ENCODE data around the gene HOXB9. TPM values are rescaled to one million over a fixed set of nuclear protein-coding genes. Genes with fewer than 3 reads are reported as not detected.

The HOXB9 gene
- total RNA-seq, 1 donor from 2014 or later, result 0.13 TPM

DNA sequence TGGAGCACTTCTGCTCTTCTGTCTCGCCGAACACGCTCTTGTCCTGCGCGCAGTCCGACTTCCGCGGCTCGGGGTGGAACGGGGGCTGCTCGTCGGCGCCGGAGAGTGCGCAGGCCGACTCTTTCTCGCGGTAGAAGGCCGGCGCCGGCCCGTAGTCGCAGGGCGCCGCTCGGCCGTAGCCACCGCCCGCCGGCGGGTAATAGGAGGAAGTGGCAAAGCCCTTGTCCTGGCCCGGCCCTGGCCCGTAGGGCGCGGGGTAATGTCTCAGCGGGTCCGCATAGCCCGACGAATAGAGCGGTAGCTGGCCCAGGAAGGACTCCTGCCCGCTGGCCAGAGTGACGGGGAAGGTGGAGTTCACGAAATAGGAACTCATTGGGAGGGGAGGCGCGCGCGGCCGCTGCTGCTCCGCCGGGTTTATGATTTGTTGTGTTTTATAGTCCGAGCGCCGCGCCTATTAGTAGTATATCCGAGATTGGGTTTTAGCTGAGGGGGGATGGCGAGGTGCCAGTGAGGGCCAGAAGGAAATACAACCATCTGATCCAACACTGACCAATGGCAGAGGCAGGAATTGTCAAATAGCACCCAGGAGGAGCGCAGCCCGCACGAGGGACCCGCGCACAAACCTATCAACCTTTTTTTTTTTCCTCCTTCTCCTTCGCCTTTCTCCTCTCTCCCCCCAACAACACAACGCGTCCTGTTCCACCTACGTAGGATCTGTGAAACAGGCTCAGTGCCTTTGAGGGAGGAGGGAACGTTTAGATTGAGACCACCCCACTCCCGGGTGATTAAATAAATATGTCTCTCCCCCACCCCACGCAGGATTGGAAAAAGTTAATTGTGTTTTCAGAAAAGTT lies 28.2 kb downstream of the HOXB9 start:
- ChIA-PET CTCF (interaction anchor here (0.7 to 1.4 kb wide), 3 partner anchors 8 to 28 kb away, joined by 3 to 5 read pairs (median 4); partner anchors contain the start of gene HOXB9), POLR2A (interaction anchor here (0.5 kb wide), 1 partner anchor 272 kb away, joined by 5 read pairs; no protein-coding TSS in a partner anchor)
- H3K27me3 Mint-ChIP-seq, result peaks cover 72% of the 10 kb centered on the region
- TF ChIP-seq, protein P1, sequence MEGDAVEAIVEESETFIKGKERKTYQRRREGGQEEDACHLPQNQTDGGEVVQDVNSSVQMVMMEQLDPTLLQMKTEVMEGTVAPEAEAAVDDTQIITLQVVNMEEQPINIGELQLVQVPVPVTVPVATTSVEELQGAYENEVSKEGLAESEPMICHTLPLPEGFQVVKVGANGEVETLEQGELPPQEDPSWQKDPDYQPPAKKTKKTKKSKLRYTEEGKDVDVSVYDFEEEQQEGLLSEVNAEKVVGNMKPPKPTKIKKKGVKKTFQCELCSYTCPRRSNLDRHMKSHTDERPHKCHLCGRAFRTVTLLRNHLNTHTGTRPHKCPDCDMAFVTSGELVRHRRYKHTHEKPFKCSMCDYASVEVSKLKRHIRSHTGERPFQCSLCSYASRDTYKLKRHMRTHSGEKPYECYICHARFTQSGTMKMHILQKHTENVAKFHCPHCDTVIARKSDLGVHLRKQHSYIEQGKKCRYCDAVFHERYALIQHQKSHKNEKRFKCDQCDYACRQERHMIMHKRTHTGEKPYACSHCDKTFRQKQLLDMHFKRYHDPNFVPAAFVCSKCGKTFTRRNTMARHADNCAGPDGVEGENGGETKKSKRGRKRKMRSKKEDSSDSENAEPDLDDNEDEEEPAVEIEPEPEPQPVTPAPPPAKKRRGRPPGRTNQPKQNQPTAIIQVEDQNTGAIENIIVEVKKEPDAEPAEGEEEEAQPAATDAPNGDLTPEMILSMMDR (IDR thresholded peaks at IDR 0.05), result no peak
- intact Hi-C loops (cut with micrococcal nuclease), result loop anchor here (1.0 to 10.0 kb wide), 4 partner anchors 15 to 443 kb away; partner anchors contain the start of gene HOXB4
- peaks cover 32% of the 10 kb centered on the region for H3K4me1 Mint-ChIP-seq
- H3K4me3 Mint-ChIP-seq, result peak overlapping the region; percentile 84
- H3K9me3 Mint-ChIP-seq, result no peaks in the 10 kb centered on the region
- no peak overlapping the region for H3K27ac Mint-ChIP-seq
- no peaks in the 10 kb centered on the region for H3K36me3 Mint-ChIP-seq (ENCODE audit: low read depth)
- ATAC-seq (ENCODE audit: low read depth), result peak; percentile 56
- peak; percentile 60 for DNase-seq

DNA sequence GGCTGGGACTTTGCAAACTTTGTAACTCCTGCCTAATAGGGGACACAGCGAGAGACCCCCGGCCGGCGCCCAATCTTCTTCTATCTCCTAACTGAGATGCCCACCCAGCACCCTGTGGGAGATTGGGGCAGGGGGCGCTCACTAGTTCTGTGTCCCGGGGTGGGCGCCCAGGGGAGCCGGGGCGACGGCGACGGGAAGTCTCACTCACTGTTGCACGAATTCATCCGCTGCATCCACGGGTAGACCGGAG lies 28.7 kb downstream of the HOXB9 start:
- POLR2A ChIA-PET, result interaction anchor here (0.5 kb wide), 1 partner anchor 271 kb away, joined by 5 read pairs; no protein-coding TSS in a partner anchor
- CTCF ChIA-PET, result interaction anchor here (1.4 kb wide), 1 partner anchor 28 kb away, joined by 4 read pairs; the partner anchor contains the start of gene HOXB9
- Mint-ChIP-seq H3K4me1 (peaks cover 36% of the 10 kb centered on the region), H3K27me3 (peaks cover 70% of the 10 kb centered on the region), H3K27ac (no peak overlapping the region), H3K9me3 (no peaks in the 10 kb centered on the region), H3K4me3 (peak overlapping the region; percentile 84), H3K36me3 (ENCODE audit: low read depth) (no peaks in the 10 kb centered on the region)
- ATAC-seq (ENCODE audit: low read depth), result no peak
- intact Hi-C loops (cut with micrococcal nuclease), result loop anchor here (1.0 to 10.0 kb wide), 4 partner anchors 15 to 443 kb away; partner anchors contain the start of gene HOXB4
- TF ChIP-seq, protein P1 (IDR thresholded peaks at IDR 0.05), result no peak
- no peak for DNase-seq

DNA sequence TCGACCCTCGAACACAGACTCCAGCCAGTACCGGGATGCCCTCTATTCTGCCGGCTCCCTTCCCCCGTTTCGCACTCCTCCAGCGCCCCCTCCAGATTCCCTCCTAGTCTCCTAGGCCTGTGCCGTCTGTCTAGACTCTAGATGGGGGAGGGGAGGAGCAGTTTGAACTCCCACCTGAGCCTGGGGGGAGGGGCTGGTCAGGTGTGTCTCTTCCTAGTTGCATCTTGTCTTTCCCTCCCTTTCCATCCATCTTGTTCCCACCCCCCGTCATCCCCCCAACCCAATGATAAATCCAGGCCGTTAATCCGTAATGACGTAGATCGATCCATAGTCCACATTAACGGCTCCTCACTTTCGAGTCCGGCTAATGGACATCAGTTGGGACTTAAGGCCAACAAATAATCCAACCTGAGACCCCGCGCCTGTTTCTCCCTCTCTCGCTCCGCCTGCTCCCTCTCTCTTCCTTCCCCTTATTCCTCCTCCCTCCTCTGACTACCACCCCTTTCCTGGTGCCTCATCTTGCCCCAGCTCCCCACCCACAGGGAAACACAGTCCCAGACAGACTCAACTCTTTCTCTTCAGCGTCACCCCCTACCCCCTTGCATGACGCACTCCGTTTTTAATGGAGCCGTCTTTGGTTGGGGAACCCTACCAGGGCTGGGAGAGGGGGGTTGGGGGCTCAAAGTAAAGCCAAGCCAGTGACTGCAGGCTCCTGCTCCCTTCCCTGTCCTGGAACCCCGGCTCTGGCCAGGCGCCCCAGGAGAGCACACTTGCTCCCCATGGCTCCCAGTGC lies 29.2 kb downstream of the HOXB9 start:
- no peaks in the 10 kb centered on the region for H3K36me3 Mint-ChIP-seq (ENCODE audit: low read depth)
- TF ChIP-seq, protein P1 (IDR thresholded peaks at IDR 0.05), result no peak
- ChIA-PET CTCF (interaction anchor here (0.9 kb wide), 1 partner anchor 19 kb away, joined by 3 read pairs; no protein-coding TSS in a partner anchor), POLR2A (no interaction called here)
- ATAC-seq (ENCODE audit: low read depth), result no peak
- no peak overlapping the region for H3K27ac Mint-ChIP-seq
- H3K4me3 Mint-ChIP-seq, result peak overlapping the region; percentile 84
- intact Hi-C loops (cut with micrococcal nuclease), result loop anchor here (1.0 to 10.0 kb wide), 4 partner anchors 16 to 442 kb away; partner anchors contain the start of gene HOXB4
- H3K4me1 Mint-ChIP-seq, result peaks cover 38% of the 10 kb centered on the region
- DNase-seq, result no peak
- H3K9me3 Mint-ChIP-seq, result no peaks in the 10 kb centered on the region
- H3K27me3 Mint-ChIP-seq, result peaks cover 68% of the 10 kb centered on the region

DNA sequence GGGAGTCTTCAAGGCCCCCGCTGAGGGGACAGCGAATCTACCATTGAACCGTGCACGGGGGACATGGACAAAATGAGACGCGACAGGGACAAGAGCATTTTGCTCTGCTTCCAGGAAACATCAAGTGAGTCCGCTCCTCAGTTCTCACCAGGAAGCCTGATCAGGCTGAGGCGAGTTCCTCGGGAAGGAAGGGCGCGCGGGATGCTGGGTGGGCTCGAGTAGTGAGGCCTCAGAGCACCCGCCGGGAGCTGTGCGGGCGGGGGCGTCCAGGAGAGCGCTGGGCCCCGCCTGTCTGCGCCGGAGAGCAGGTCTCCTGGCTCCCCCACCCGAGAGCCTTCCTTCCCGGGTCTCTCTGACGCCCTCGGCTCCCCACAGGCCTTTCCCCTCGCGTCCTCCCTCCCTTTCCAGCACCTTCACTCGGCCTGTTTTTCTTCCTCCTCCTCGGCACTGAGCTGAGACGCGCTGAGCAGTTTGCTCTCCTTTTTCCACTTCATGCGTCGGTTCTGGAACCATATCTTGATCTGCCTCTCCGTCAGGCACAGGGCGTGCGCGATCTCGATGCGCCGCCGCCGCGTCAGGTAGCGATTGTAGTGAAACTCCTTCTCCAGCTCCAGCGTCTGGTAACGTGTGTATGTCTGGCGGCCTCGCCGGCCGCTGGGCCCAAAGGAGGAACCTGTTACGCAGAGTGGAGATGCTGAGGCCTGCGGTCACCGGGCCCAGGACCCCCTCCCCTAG lies 30.0 kb downstream of the HOXB9 start:
- TF ChIP-seq, protein P1 (IDR thresholded peaks at IDR 0.05), result no peak
- Mint-ChIP-seq H3K36me3 (ENCODE audit: low read depth) (no peaks in the 10 kb centered on the region), H3K4me1 (peaks cover 41% of the 10 kb centered on the region), H3K9me3 (no peaks in the 10 kb centered on the region), H3K27me3 (peaks cover 74% of the 10 kb centered on the region), H3K4me3 (peak overlapping the region; percentile 80), H3K27ac (peak overlapping the region; percentile 54)
- intact Hi-C loops (cut with micrococcal nuclease), result loop anchor here (2.0 to 10.0 kb wide), 3 partner anchors 17 to 441 kb away; no protein-coding TSS in a partner anchor
- CTCF ChIA-PET, result interaction anchor here (0.9 to 4.5 kb wide), 3 partner anchors 17 to 22 kb away, joined by 3 to 29 read pairs (median 6); no protein-coding TSS in a partner anchor
- DNase-seq, result no peak
- POLR2A ChIA-PET, result no interaction called here
- no peak for ATAC-seq (ENCODE audit: low read depth)
